WERI-Rb-1 (cell line): ENCODE data around the gene HTT.

ENCODE experiments used
- DNase-seq: peaks from one replicate; pipeline ENCODE4 v3.0.0-alpha.2; 2020
- H3K27ac ChIP-seq: fragments of 250-450 bp; sonication (Bioruptor Pico); 2 replicates; pipeline ENCODE4 v1.5.1; 2020; ENCODE audit warnings: mild to moderate bottlenecking, moderate library complexity
- H3K27me3 ChIP-seq: fragments of 250-450 bp; sonication (Bioruptor Pico); 2 replicates; pipeline ENCODE4 v1.5.1; 2021; ENCODE audit warnings: mild to moderate bottlenecking, low read depth, moderate library complexity; ENCODE audit not compliant: insufficient read depth, severe bottlenecking
- H3K36me3 ChIP-seq: fragments of 250-450 bp; sonication (Bioruptor Pico); 2 replicates; pipeline ENCODE4 v1.5.1; 2020; ENCODE audit warnings: mild to moderate bottlenecking, moderate library complexity
- H3K4me3 ChIP-seq: 2 replicates; pipeline ENCODE4 v1.5.1; 2011; ENCODE audit warnings: low read depth, mild to moderate bottlenecking, control low read depth, low read length
- H3K9me3 ChIP-seq: fragments of 250-450 bp; sonication (Bioruptor Pico); 2 replicates; pipeline ENCODE4 v1.5.1; 2021; ENCODE audit warnings: mild to moderate bottlenecking, moderate library complexity; ENCODE audit not compliant: severe bottlenecking
- CTCF ChIP-seq: IDR thresholded peaks from 2 replicates; pipeline ENCODE4 v1.5.1; 2011; ENCODE audit warnings: low read depth, mild to moderate bottlenecking, control low read depth, inconsistent platforms, low read length

Gene HTT

DNA sequence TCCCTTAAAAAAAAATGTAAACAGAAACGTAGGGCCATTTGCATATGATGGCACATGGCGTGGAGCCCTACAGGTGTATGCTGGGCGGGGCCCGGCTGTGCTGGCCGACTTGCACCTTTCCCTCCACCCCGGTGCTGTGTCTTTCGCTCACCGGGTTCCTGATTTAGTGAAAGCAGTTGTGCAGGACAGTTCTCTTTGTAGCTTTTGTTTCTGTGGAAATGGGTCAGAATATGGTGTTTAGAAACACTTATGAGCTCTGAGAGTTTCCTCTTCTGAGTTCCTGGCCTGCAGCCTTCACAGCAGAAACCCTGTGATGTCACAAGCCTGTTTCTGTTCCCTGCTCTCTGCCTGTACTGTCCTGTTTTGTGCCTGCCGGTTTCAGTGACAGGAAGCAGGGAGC is 152.0 kb downstream of the HTT start:
- Histone ChIP-seq H3K4me3 (no peak overlapping the region), H3K27ac (no peak overlapping the region)

DNA sequence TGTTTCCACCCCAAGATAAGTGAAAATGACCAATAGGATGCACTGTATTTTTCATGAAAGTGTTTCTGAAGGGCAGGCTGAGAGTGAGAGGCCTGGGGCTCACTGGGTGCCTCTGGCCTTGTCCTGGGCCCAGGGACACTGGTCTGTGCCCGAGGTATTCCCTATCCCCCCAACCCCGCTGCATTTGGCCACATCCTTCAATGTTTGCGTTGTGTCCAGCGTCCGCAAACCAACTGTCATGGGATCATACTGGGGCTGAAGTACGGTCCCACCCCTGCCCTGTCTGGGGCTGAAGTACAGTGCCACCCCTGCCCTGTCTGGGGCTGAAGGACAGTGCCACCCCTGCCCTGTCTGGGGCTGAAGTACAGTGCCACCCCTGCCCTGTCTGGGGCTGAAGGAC is 152.5 kb downstream of the HTT start:
- H3K4me3 ChIP-seq: no peak overlapping the region
- DNase-seq: no peak
- H3K27ac ChIP-seq: no peak overlapping the region
- peaks cover 89% of the 10 kb centered on the region for H3K36me3 ChIP-seq
- H3K27me3 ChIP-seq: no peaks in the 10 kb centered on the region
- TF ChIP-seq CTCF: no peak
- no peaks in the 10 kb centered on the region for H3K9me3 ChIP-seq

More for the DNA sequence above, 152.0 kb downstream of the HTT start:
- DNase-seq: no peak
- Histone ChIP-seq H3K27me3 (no peaks in the 10 kb centered on the region), H3K36me3 (peaks cover 89% of the 10 kb centered on the region), H3K9me3 (no peaks in the 10 kb centered on the region)
- no peak for TF ChIP-seq CTCF

DNA sequence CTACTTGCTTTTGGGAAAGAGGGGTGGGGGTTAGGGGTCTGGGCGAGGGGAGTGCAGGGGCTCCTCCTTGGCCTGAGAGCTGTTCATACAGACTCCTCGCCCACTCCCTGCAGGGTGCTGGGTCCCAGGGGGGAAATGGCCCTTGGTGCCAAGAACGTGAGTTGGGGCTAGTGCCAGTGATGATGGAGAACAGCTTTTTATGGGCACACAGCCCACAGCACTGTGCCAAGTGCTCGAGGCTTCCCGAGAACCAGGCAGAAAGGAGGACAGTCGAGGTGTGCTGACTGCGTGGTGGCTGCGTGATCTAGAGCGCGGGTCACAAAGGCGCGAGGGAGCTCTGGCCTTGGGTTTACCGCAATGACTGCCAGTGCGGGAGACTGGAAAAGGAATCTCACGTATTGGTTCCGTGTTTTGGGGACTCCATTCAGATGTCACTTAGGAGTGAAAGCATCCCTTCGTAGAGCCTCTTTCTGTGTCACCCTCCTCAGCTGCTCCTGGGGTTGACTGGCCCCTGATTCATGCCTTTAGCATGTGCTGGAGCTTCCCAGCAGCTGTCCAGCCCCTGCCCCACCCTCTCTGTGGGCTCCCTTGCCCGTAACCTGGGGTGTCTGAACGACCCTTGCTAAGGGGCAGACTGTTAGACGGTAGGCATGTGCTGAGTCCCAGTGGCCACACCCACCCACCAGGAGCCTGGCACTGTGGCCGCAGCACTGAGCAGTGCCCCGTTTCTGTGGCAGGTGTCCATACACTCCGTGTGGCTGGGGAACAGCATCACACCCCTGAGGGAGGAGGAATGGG is 153.6 kb downstream of the HTT start:
- Histone ChIP-seq H3K9me3 (no peaks in the 10 kb centered on the region), H3K36me3 (peaks cover 90% of the 10 kb centered on the region), H3K27me3 (no peaks in the 10 kb centered on the region), H3K4me3 (no peak overlapping the region), H3K27ac (no peak overlapping the region)
- DNase-seq: no peak
- TF ChIP-seq CTCF: no peak

DNA sequence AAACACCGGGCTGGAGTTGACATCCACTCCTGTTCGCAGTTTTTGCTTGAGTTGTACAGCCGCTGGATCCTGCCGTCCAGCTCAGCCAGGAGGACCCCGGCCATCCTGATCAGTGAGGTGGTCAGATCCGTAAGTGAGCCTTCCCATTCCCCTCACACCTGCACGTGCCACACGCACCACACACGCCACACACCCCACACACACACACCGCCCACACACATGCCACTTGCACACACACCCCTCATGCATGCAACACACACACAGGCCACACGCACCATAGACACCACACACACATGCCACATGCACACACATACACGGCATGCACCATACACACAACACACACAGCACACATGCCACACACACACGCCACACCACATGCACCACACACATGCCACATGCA is 154.4 kb downstream of the HTT start:
- H3K4me3 ChIP-seq: no peak overlapping the region
- no peak for TF ChIP-seq CTCF
- H3K36me3 ChIP-seq: peaks cover 90% of the 10 kb centered on the region
- no peak overlapping the region for H3K27ac ChIP-seq
- no peaks in the 10 kb centered on the region for H3K27me3 ChIP-seq
- H3K9me3 ChIP-seq: no peaks in the 10 kb centered on the region
- DNase-seq: no peak

- DNase-seq: no peak
- Histone ChIP-seq H3K27me3 (no peaks in the 10 kb centered on the region), H3K36me3 (peaks cover 90% of the 10 kb centered on the region), H3K4me3 (no peak overlapping the region), H3K27ac (no peak overlapping the region), H3K9me3 (no peaks in the 10 kb centered on the region)
- no peak for TF ChIP-seq CTCF
Measured at GRCh38 chr4:3229328-3229727, 154.8 kb downstream of the HTT start.

GRCh38 chr4:3229964-3230363 is 155.5 kb downstream of the HTT start:
- H3K4me3 ChIP-seq: no peak overlapping the region
- TF ChIP-seq CTCF: no peak
- DNase-seq: no peak
- H3K9me3 ChIP-seq: no peaks in the 10 kb centered on the region
- H3K27ac ChIP-seq: no peak overlapping the region
- H3K36me3 ChIP-seq: peaks cover 86% of the 10 kb centered on the region
- no peaks in the 10 kb centered on the region for H3K27me3 ChIP-seq
